MM.1S (cell line): Measurements from ENCODE around the gene ZNF462.

ENCODE experiments used
- DNase-seq: peaks from one replicate; pipeline ENCODE4 v3.0.0-alpha.2; 2015
- H2AFZ ChIP-seq: fragments of 300-600 bp; sonication (generic); 2 replicates; pipeline ENCODE4 v1.6.0; 2016; ENCODE audit warnings: antibody characterized with exemption, low read length
- H3F3A ChIP-seq: fragments of 300-600 bp; sonication (generic); 2 replicates; pipeline ENCODE4 v1.6.1; 2016; ENCODE audit warnings: mild to moderate bottlenecking, antibody characterized with exemption, low read length, moderate library complexity, mixed read lengths; ENCODE audit not compliant: insufficient read depth
- H3K27ac ChIP-seq: fragments of 300-600 bp; sonication (generic); 2 replicates; pipeline ENCODE4 v1.5.1; 2016; ENCODE audit warnings: mild to moderate bottlenecking, low read length
- H3K27me3 ChIP-seq: fragments of 300-600 bp; sonication (generic); replicated peaks from 2 replicates; pipeline ENCODE4 v1.6.0; 2016; ENCODE audit warnings: low read length; ENCODE audit not compliant: insufficient read depth
- H3K36me3 ChIP-seq: fragments of 300-600 bp; sonication (generic); replicated peaks from 2 replicates; pipeline ENCODE4 v1.6.1; 2016; ENCODE audit warnings: mild to moderate bottlenecking, low read length, mixed read lengths; ENCODE audit not compliant: insufficient read depth
- H3K4me1 ChIP-seq: fragments of 300-600 bp; sonication (generic); 2 replicates; pipeline ENCODE4 v1.6.1; 2016; ENCODE audit warnings: low read length, mixed read lengths
- H3K4me2 ChIP-seq: fragments of 300-600 bp; sonication (generic); 2 replicates; pipeline ENCODE4 v1.6.0; 2016; ENCODE audit warnings: low read depth, low read length
- H3K4me3 ChIP-seq: fragments of 300-600 bp; sonication (generic); 2 replicates; pipeline ENCODE4 v1.5.1; 2016; ENCODE audit warnings: low read length, mixed read lengths
- H3K79me2 ChIP-seq: fragments of 300-600 bp; sonication (generic); 2 replicates; pipeline ENCODE4 v1.6.1; 2016; ENCODE audit warnings: mixed run types, low read length, mixed read lengths
- H3K9ac ChIP-seq: fragments of 300-600 bp; sonication (generic); 2 replicates; pipeline ENCODE4 v1.6.1; 2016; ENCODE audit warnings: low read length, mixed read lengths
- H3K9me2 ChIP-seq: fragments of 300-600 bp; sonication (generic); replicated peaks from 2 replicates; pipeline ENCODE4 v1.6.1; 2016; ENCODE audit warnings: mild to moderate bottlenecking, low read length, mixed read lengths; ENCODE audit not compliant: insufficient read depth
- H3K9me3 ChIP-seq: fragments of 300-600 bp; sonication (generic); replicated peaks from 2 replicates; pipeline ENCODE4 v1.6.1; 2016; ENCODE audit warnings: mild to moderate bottlenecking, low read length, mixed read lengths; ENCODE audit not compliant: insufficient read depth
- H4K20me1 ChIP-seq: fragments of 300-600 bp; sonication (generic); 2 replicates; pipeline ENCODE4 v1.6.1; 2016; ENCODE audit warnings: mild to moderate bottlenecking, low read length, moderate library complexity, mixed read lengths; ENCODE audit not compliant: insufficient read depth
- EZH2 ChIP-seq: fragments of 300-600 bp; sonication (generic); optimal IDR thresholded peaks from 2 replicates; pipeline ENCODE3; 2017; ENCODE audit warnings: low read depth, mild to moderate bottlenecking, antibody characterized with exemption, low read length, mixed read lengths
- EZH2phosphoT487 ChIP-seq: fragments of 300-600 bp; sonication (generic); IDR thresholded peaks from 2 replicates; pipeline ENCODE4 v1.6.1; 2018; ENCODE audit warnings: antibody characterized with exemption, low read length
- TF ChIP-seq, protein P1 (sequence below): fragments of 300-600 bp; sonication (generic); IDR thresholded peaks from 2 replicates; pipeline ENCODE4 v1.5.1; 2016; ENCODE audit warnings: antibody characterized with exemption, low read length, mixed read lengths

The ZNF462 gene

GRCh38 chr9:107051392-107051791 lies 188.4 kb downstream of the ZNF462 start:
- no peaks in the 10 kb centered on the region for H3K79me2 ChIP-seq
- H3K4me2 ChIP-seq = no peak overlapping the region
- H3F3A ChIP-seq = no peaks in the 10 kb centered on the region
- H3K4me1 ChIP-seq = peaks cover 8% of the 10 kb centered on the region
- H3K27me3 ChIP-seq = no peaks in the 10 kb centered on the region
- H3K9me3 ChIP-seq = no peaks in the 10 kb centered on the region
- H3K9ac ChIP-seq = no peak overlapping the region
- H3K4me3 ChIP-seq = no peak overlapping the region
- TF ChIP-seq EZH2 (no peak), EZH2phosphoT487 (no peak)
- TF ChIP-seq, protein P1, sequence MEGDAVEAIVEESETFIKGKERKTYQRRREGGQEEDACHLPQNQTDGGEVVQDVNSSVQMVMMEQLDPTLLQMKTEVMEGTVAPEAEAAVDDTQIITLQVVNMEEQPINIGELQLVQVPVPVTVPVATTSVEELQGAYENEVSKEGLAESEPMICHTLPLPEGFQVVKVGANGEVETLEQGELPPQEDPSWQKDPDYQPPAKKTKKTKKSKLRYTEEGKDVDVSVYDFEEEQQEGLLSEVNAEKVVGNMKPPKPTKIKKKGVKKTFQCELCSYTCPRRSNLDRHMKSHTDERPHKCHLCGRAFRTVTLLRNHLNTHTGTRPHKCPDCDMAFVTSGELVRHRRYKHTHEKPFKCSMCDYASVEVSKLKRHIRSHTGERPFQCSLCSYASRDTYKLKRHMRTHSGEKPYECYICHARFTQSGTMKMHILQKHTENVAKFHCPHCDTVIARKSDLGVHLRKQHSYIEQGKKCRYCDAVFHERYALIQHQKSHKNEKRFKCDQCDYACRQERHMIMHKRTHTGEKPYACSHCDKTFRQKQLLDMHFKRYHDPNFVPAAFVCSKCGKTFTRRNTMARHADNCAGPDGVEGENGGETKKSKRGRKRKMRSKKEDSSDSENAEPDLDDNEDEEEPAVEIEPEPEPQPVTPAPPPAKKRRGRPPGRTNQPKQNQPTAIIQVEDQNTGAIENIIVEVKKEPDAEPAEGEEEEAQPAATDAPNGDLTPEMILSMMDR = no peak
- no peak overlapping the region for H3K27ac ChIP-seq
- H2AFZ ChIP-seq = no peak overlapping the region
- H4K20me1 ChIP-seq = no peaks in the 10 kb centered on the region
- H3K9me2 ChIP-seq = no peaks in the 10 kb centered on the region
- no peak for DNase-seq
- no peaks in the 10 kb centered on the region for H3K36me3 ChIP-seq

DNA sequence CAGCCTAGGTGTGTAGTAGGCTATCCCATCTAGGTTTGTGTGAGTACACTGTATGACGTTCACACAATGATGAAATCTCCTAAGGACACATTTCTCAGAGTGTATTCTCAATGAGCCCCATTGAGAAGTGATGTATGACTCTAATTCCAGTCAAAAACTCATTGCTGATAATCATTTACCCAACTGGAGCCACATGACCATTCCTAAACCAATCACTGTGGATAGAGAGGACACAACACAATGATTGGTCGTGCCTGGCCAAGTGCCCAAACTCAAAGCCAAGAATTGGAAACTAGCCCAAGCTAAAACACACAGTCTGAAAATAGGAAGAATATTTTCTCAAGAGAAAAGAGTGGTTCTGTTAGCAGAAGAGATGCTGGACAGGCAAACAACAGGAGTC lies 191.2 kb downstream of the ZNF462 start:
- Histone ChIP-seq H3K27me3 (no peaks in the 10 kb centered on the region), H3K4me1 (no peaks in the 10 kb centered on the region), H3K9me3 (no peaks in the 10 kb centered on the region), H3K4me3 (no peak overlapping the region), H3K27ac (no peak overlapping the region), H3K4me2 (no peak overlapping the region), H3K9me2 (no peaks in the 10 kb centered on the region), H3K79me2 (no peaks in the 10 kb centered on the region), H2AFZ (no peak overlapping the region), H4K20me1 (no peaks in the 10 kb centered on the region), H3K36me3 (no peaks in the 10 kb centered on the region), H3K9ac (no peak overlapping the region), H3F3A (no peaks in the 10 kb centered on the region)
- TF ChIP-seq, protein P1 = no peak
- no peak for DNase-seq

DNA sequence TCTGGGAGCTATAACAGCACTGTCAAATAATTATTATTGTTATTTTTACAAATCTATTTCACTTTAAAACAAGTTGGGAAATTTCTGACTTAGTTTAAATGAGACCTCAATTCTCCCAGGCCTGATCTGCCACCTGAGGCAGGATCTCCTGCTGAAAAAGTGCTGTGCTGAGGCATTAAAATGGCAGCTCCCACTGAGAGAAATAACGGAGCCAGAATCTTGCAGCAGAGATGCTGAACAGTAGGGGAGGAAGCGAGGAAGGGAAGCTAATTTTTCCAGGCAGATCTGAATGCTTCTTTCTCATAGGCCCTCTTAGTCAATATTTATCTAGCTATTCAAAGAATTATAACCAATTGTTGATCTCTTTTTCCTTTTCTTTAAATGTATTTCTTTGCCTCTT lies 196.3 kb downstream of the ZNF462 start:
- no peaks in the 10 kb centered on the region for H3F3A ChIP-seq
- H3K9me2 ChIP-seq = no peaks in the 10 kb centered on the region
- no peaks in the 10 kb centered on the region for H3K27me3 ChIP-seq
- TF ChIP-seq EZH2phosphoT487 (no peak), EZH2 (no peak)
- TF ChIP-seq, protein P1 = no peak
- H3K9me3 ChIP-seq = no peaks in the 10 kb centered on the region
- H3K4me2 ChIP-seq = no peak overlapping the region
- H2AFZ ChIP-seq = no peak overlapping the region
- no peak overlapping the region for H3K27ac ChIP-seq
- H3K4me3 ChIP-seq = no peak overlapping the region
- H3K79me2 ChIP-seq = no peaks in the 10 kb centered on the region
- no peaks in the 10 kb centered on the region for H3K4me1 ChIP-seq
- H3K9ac ChIP-seq = no peak overlapping the region
- DNase-seq = no peak
- H3K36me3 ChIP-seq = no peaks in the 10 kb centered on the region
- no peaks in the 10 kb centered on the region for H4K20me1 ChIP-seq

GRCh38 chr9:107060062-107060461 lies 197.1 kb downstream of the ZNF462 start:
- H3F3A ChIP-seq = no peaks in the 10 kb centered on the region
- H3K79me2 ChIP-seq = no peaks in the 10 kb centered on the region
- TF ChIP-seq EZH2 = no peak
- no peak for TF ChIP-seq EZH2phosphoT487
- TF ChIP-seq, protein P1 = no peak
- H3K4me2 ChIP-seq = no peak overlapping the region
- no peak overlapping the region for H3K27ac ChIP-seq
- no peaks in the 10 kb centered on the region for H3K9me2 ChIP-seq
- H3K4me3 ChIP-seq = no peak overlapping the region
- H3K9ac ChIP-seq = no peak overlapping the region
- no peaks in the 10 kb centered on the region for H3K27me3 ChIP-seq
- H4K20me1 ChIP-seq = no peaks in the 10 kb centered on the region
- H3K36me3 ChIP-seq = no peaks in the 10 kb centered on the region
- no peak overlapping the region for H2AFZ ChIP-seq
- no peak for DNase-seq
- no peaks in the 10 kb centered on the region for H3K9me3 ChIP-seq
- H3K4me1 ChIP-seq = no peaks in the 10 kb centered on the region
